MM.1S (cell line): ENCODE results near the gene DPP10.

Experiments used
- DNase-seq: peaks from one replicate; pipeline ENCODE4 v3.0.0-alpha.2; 2015
- H2AFZ ChIP-seq: fragments of 300-600 bp; sonication (generic); 2 replicates; pipeline ENCODE4 v1.6.0; 2016; ENCODE audit warnings: antibody characterized with exemption, low read length
- H3F3A ChIP-seq: fragments of 300-600 bp; sonication (generic); 2 replicates; pipeline ENCODE4 v1.6.1; 2016; ENCODE audit warnings: mild to moderate bottlenecking, antibody characterized with exemption, low read length, moderate library complexity, mixed read lengths; ENCODE audit not compliant: insufficient read depth
- H3K27ac ChIP-seq: fragments of 300-600 bp; sonication (generic); 2 replicates; pipeline ENCODE4 v1.5.1; 2016; ENCODE audit warnings: mild to moderate bottlenecking, low read length
- H3K27me3 ChIP-seq: fragments of 300-600 bp; sonication (generic); replicated peaks from 2 replicates; pipeline ENCODE4 v1.6.0; 2016; ENCODE audit warnings: low read length; ENCODE audit not compliant: insufficient read depth
- H3K36me3 ChIP-seq: fragments of 300-600 bp; sonication (generic); replicated peaks from 2 replicates; pipeline ENCODE4 v1.6.1; 2016; ENCODE audit warnings: mild to moderate bottlenecking, low read length, mixed read lengths; ENCODE audit not compliant: insufficient read depth
- H3K4me1 ChIP-seq: fragments of 300-600 bp; sonication (generic); 2 replicates; pipeline ENCODE4 v1.6.1; 2016; ENCODE audit warnings: low read length, mixed read lengths
- H3K4me2 ChIP-seq: fragments of 300-600 bp; sonication (generic); 2 replicates; pipeline ENCODE4 v1.6.0; 2016; ENCODE audit warnings: low read depth, low read length
- H3K4me3 ChIP-seq: fragments of 300-600 bp; sonication (generic); 2 replicates; pipeline ENCODE4 v1.5.1; 2016; ENCODE audit warnings: low read length, mixed read lengths
- H3K79me2 ChIP-seq: fragments of 300-600 bp; sonication (generic); 2 replicates; pipeline ENCODE4 v1.6.1; 2016; ENCODE audit warnings: mixed run types, low read length, mixed read lengths
- H3K9ac ChIP-seq: fragments of 300-600 bp; sonication (generic); 2 replicates; pipeline ENCODE4 v1.6.1; 2016; ENCODE audit warnings: low read length, mixed read lengths
- H3K9me2 ChIP-seq: fragments of 300-600 bp; sonication (generic); replicated peaks from 2 replicates; pipeline ENCODE4 v1.6.1; 2016; ENCODE audit warnings: mild to moderate bottlenecking, low read length, mixed read lengths; ENCODE audit not compliant: insufficient read depth
- H3K9me3 ChIP-seq: fragments of 300-600 bp; sonication (generic); replicated peaks from 2 replicates; pipeline ENCODE4 v1.6.1; 2016; ENCODE audit warnings: mild to moderate bottlenecking, low read length, mixed read lengths; ENCODE audit not compliant: insufficient read depth
- H4K20me1 ChIP-seq: fragments of 300-600 bp; sonication (generic); 2 replicates; pipeline ENCODE4 v1.6.1; 2016; ENCODE audit warnings: mild to moderate bottlenecking, low read length, moderate library complexity, mixed read lengths; ENCODE audit not compliant: insufficient read depth
- CTCF ChIP-seq: fragments of 300-600 bp; sonication (generic); IDR thresholded peaks from 2 replicates; pipeline ENCODE4 v1.5.1; 2016; ENCODE audit warnings: antibody characterized with exemption, low read length, mixed read lengths
- EZH2 ChIP-seq: fragments of 300-600 bp; sonication (generic); optimal IDR thresholded peaks from 2 replicates; pipeline ENCODE3; 2017; ENCODE audit warnings: low read depth, mild to moderate bottlenecking, antibody characterized with exemption, low read length, mixed read lengths
- EZH2phosphoT487 ChIP-seq: fragments of 300-600 bp; sonication (generic); IDR thresholded peaks from 2 replicates; pipeline ENCODE4 v1.6.1; 2018; ENCODE audit warnings: antibody characterized with exemption, low read length

DPP10 gene

GRCh38 chr2:114499101-114499500, 56.7 kb downstream of the DPP10 start:
- no peaks in the 10 kb centered on the region for H3K4me1 ChIP-seq
- H3K27ac ChIP-seq, result no peak overlapping the region
- H3K36me3 ChIP-seq, result no peaks in the 10 kb centered on the region
- no peaks in the 10 kb centered on the region for H3K79me2 ChIP-seq
- no peak overlapping the region for H2AFZ ChIP-seq
- H3K9me2 ChIP-seq, result no peaks in the 10 kb centered on the region
- TF ChIP-seq EZH2phosphoT487 (no peak), EZH2 (no peak), CTCF (no peak)
- no peaks in the 10 kb centered on the region for H4K20me1 ChIP-seq
- H3K4me3 ChIP-seq, result no peak overlapping the region
- no peak overlapping the region for H3K9ac ChIP-seq
- no peaks in the 10 kb centered on the region for H3F3A ChIP-seq
- DNase-seq, result no peak
- no peaks in the 10 kb centered on the region for H3K27me3 ChIP-seq
- H3K9me3 ChIP-seq, result no peaks in the 10 kb centered on the region
- no peak overlapping the region for H3K4me2 ChIP-seq

GRCh38 chr2:114507744-114508143, 65.3 kb downstream of the DPP10 start:
- Histone ChIP-seq H3K27me3 (no peaks in the 10 kb centered on the region), H3K9ac (no peak overlapping the region), H3K9me3 (no peaks in the 10 kb centered on the region), H3K79me2 (no peaks in the 10 kb centered on the region), H4K20me1 (no peaks in the 10 kb centered on the region), H3F3A (no peaks in the 10 kb centered on the region), H3K4me1 (peaks cover 9% of the 10 kb centered on the region; the same call in 1 of the 2 replicates), H3K36me3 (no peaks in the 10 kb centered on the region), H3K9me2 (no peaks in the 10 kb centered on the region), H2AFZ (no peak overlapping the region), H3K4me2 (no peak overlapping the region), H3K4me3 (no peak overlapping the region), H3K27ac (no peak overlapping the region)
- DNase-seq, result no peak
- no peak for TF ChIP-seq CTCF
- TF ChIP-seq EZH2, result no peak
- TF ChIP-seq EZH2phosphoT487, result no peak

GRCh38 chr2:114515882-114516281, 73.4 kb downstream of the DPP10 start:
- Histone ChIP-seq H3K9ac (no peak overlapping the region), H2AFZ (no peak overlapping the region), H3K79me2 (no peaks in the 10 kb centered on the region), H3K36me3 (no peaks in the 10 kb centered on the region), H3K9me2 (no peaks in the 10 kb centered on the region), H3K4me1 (no peaks in the 10 kb centered on the region), H3K27ac (no peak overlapping the region), H3K4me2 (no peak overlapping the region), H3K9me3 (no peaks in the 10 kb centered on the region), H3K27me3 (no peaks in the 10 kb centered on the region), H4K20me1 (no peaks in the 10 kb centered on the region), H3K4me3 (no peak overlapping the region), H3F3A (no peaks in the 10 kb centered on the region)
- TF ChIP-seq EZH2, result no peak
- no peak for TF ChIP-seq EZH2phosphoT487
- TF ChIP-seq CTCF, result no peak
- DNase-seq, result no peak

- no peaks in the 10 kb centered on the region for H3F3A ChIP-seq
- H3K79me2 ChIP-seq, result no peaks in the 10 kb centered on the region
- no peak for TF ChIP-seq EZH2phosphoT487
- TF ChIP-seq EZH2, result no peak
- no peak for TF ChIP-seq CTCF
- no peak overlapping the region for H3K4me2 ChIP-seq
- H3K9me3 ChIP-seq, result no peaks in the 10 kb centered on the region
- H4K20me1 ChIP-seq, result no peaks in the 10 kb centered on the region
- no peaks in the 10 kb centered on the region for H3K36me3 ChIP-seq
- no peaks in the 10 kb centered on the region for H3K4me1 ChIP-seq
- H3K9ac ChIP-seq, result no peak overlapping the region
- no peak overlapping the region for H3K27ac ChIP-seq
- no peak for DNase-seq
- H3K27me3 ChIP-seq, result no peaks in the 10 kb centered on the region
- no peak overlapping the region for H3K4me3 ChIP-seq
- H3K9me2 ChIP-seq, result no peaks in the 10 kb centered on the region
- H2AFZ ChIP-seq, result no peak overlapping the region
Measured at GRCh38 chr2:114517580-114517979, 75.1 kb downstream of the DPP10 start.
